ENCODE measurements around the gene SDHAF3. TPM values are rescaled to one million over a fixed set of nuclear protein-coding genes. Genes with fewer than 3 reads are reported as not detected.
A peak's percentile ranks its signal among the peaks of the same experiment; 100 is the strongest.

The SDHAF3 gene
- total RNA-seq, 4 donors from 2014 or later: 4.0 to 10.4 (median 8.1) TPM

DNA sequence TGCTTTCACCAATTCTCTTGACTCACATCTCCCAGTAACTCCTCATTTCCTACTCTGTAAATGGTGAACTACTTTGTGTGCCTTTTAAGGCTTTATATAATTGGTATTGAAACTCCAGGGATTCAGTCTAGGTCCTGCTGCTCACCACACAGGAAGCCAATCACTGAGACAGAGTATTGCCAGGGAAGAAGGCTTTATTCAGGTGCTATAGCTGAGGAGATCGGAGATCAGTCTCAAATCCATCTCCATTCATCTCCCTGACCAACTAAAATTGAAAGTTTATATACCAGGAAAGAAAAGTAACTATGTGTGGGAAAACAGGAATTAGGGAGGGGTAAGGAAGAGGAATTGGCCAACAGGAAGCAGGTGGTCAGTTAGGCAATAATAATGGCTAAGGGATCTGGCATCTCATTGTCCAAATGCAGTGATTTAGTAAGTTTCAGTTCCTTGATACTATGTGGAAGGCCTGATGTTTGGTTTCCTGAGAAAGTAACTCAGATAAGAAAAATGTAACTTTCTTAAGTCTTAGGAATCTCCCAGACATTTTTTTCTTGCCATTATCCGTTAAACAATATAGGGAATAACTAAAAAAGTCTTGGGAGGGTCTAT, 10.2 kb upstream of the SDHAF3 start:
- Histone ChIP-seq H3K4me3 (no peak overlapping the region), H3K36me3 (no peaks in the 10 kb centered on the region), H3K9me3 (no peaks in the 10 kb centered on the region), H3K4me1 (peaks cover 0 to 8% (median 5%) of the 10 kb centered on the region in 4 donors), H3K27ac (replicated peaks in 1 of 4) (no peak overlapping the region), H3K27me3 (peaks cover 0 to 9% (median 0%) of the 10 kb centered on the region in 4 donors)
- intact Hi-C loops (cut with DNase I): loop anchor here (10.0 kb wide), 1 partner anchor 728 kb away; no protein-coding TSS in a partner anchor
- 89% methylated on average over 2 of the region's 2 CpGs for WGBS
- DNase-seq (ENCODE audit: extremely low spot score): no peak
- TF ChIP-seq POLR2AphosphoS5 (IDR thresholded peaks at IDR 0.05) (no peak), POLR2A (IDR thresholded peaks at IDR 0.05; ENCODE audit: low read depth) (no peak), EP300 (IDR thresholded peaks at IDR 0.05) (no peak)
- TF ChIP-seq, protein P1, sequence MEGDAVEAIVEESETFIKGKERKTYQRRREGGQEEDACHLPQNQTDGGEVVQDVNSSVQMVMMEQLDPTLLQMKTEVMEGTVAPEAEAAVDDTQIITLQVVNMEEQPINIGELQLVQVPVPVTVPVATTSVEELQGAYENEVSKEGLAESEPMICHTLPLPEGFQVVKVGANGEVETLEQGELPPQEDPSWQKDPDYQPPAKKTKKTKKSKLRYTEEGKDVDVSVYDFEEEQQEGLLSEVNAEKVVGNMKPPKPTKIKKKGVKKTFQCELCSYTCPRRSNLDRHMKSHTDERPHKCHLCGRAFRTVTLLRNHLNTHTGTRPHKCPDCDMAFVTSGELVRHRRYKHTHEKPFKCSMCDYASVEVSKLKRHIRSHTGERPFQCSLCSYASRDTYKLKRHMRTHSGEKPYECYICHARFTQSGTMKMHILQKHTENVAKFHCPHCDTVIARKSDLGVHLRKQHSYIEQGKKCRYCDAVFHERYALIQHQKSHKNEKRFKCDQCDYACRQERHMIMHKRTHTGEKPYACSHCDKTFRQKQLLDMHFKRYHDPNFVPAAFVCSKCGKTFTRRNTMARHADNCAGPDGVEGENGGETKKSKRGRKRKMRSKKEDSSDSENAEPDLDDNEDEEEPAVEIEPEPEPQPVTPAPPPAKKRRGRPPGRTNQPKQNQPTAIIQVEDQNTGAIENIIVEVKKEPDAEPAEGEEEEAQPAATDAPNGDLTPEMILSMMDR (IDR thresholded peaks at IDR 0.05): no peak

DNA sequence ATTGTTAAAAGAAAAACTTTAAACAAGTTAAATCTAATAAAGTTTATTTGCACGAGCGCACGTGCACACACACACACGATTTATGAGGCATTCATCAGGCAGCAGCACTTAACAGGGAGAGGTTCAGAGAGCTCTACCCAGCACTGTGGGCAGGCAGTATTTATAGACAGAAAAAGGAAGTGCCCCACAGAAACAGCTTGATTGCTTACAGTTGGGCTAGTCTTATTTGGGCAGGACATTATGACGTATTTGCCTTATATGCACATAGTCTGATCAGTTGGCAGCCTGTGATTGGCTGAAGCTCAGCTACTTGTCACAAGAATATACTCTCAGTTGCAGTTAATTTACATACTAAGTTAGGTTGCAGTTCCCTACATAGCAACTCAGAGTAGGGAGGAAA, 1.2 kb upstream of the SDHAF3 start:
- Histone ChIP-seq H3K27ac (replicated peaks in 1 of 4) (no peak overlapping the region), H3K4me1 (peaks cover 16 to 24% (median 21%) of the 10 kb centered on the region in 4 donors), H3K4me3 (no peak overlapping the region), H3K36me3 (no peaks in the 10 kb centered on the region), H3K9me3 (no peaks in the 10 kb centered on the region), H3K27me3 (no peaks in the 10 kb centered on the region)
- intact Hi-C loops (cut with DNase I): no loop called here
- DNase-seq (ENCODE audit: extremely low spot score): no peak
- 88% methylated on average over 5 of the region's 5 CpGs for WGBS
- TF ChIP-seq POLR2A (IDR thresholded peaks at IDR 0.05; ENCODE audit: low read depth): no peak
- no peak for TF ChIP-seq EP300 (IDR thresholded peaks at IDR 0.05)
- TF ChIP-seq, protein P1 (IDR thresholded peaks at IDR 0.05): no peak
- no peak for TF ChIP-seq POLR2AphosphoS5 (IDR thresholded peaks at IDR 0.05)

DNA sequence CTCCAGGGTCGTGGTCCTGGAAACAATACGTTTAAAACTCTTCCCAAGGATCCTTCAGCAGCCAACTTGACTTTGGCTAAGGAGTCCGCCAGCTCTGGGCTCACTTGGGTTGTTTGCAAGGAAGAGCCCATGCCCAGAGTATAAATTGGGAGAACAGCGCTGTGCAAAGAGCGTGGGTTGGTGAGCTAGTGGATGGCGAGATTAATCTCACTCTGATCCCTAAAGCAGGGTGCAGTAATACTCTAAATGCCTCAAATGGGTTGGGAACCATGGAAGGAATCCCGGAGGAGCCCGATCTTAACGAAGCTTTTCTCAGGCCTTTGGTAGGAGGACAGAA, 495 bp upstream of the SDHAF3 start:
- no peaks in the 10 kb centered on the region for H3K27me3 ChIP-seq
- H3K4me3 ChIP-seq: peak overlapping the region; percentile 58 to 74 (median 68)
- WGBS: 69% methylated on average over 9 of the region's 9 CpGs
- TF ChIP-seq, protein P1 (IDR thresholded peaks at IDR 0.05): no peak
- TF ChIP-seq POLR2A (IDR thresholded peaks at IDR 0.05; ENCODE audit: low read depth): no peak
- TF ChIP-seq EP300 (IDR thresholded peaks at IDR 0.05): no peak
- TF ChIP-seq POLR2AphosphoS5 (IDR thresholded peaks at IDR 0.05): no peak
- peaks cover 16 to 24% (median 21%) of the 10 kb centered on the region in 4 donors for H3K4me1 ChIP-seq
- intact Hi-C loops (cut with DNase I): no loop called here
- H3K36me3 ChIP-seq: no peaks in the 10 kb centered on the region
- H3K27ac ChIP-seq (replicated peaks in 1 of 4): peak overlapping the region; percentile 70 to 79 (median 76)
- DNase-seq (ENCODE audit: extremely low spot score): no peak
- no peaks in the 10 kb centered on the region for H3K9me3 ChIP-seq

DNA sequence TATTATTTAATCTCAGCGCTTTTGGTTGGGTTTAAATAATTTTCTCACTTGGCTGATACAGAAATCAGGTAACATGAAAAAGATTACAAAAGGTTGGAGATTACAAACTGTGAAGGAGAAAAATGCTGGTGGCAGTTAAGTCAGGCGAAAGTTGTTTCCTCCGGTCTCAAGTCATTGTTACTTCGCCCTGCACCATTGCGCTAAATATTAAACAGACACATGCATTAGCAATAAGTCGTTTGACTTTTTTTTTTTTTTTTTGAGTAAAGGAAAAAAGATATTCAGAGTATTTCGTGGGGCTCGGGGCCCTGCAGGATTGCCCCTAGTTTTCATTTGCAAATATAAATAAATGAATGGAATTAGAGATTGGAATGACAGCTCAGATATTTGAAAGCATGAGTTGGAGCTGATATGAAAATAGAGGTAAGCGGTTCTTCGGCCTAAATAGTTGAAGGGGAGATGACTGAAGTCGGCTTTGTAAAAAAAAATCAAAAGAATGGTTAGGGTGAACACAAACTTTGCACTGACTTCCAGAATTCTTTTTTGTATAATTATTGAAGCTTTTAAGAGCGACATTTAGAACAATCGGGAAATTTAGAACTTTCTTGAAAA, 914 bp downstream of the SDHAF3 start:
- intact Hi-C loops (cut with DNase I): no loop called here
- TF ChIP-seq EP300 (IDR thresholded peaks at IDR 0.05): no peak
- TF ChIP-seq POLR2A (IDR thresholded peaks at IDR 0.05; ENCODE audit: low read depth): no peak
- TF ChIP-seq POLR2AphosphoS5 (IDR thresholded peaks at IDR 0.05): no peak
- TF ChIP-seq, protein P1 (IDR thresholded peaks at IDR 0.05): no peak
- Histone ChIP-seq H3K27ac (replicated peaks in 1 of 4) (peak overlapping the region in 3 of 4 donors; percentile 70 to 78 (median 75)), H3K27me3 (no peaks in the 10 kb centered on the region), H3K36me3 (no peaks in the 10 kb centered on the region), H3K4me1 (peaks cover 16 to 24% (median 21%) of the 10 kb centered on the region in 4 donors), H3K9me3 (no peaks in the 10 kb centered on the region), H3K4me3 (peak overlapping the region; percentile 58 to 74 (median 68))
- DNase-seq (ENCODE audit: extremely low spot score): no peak
- WGBS: 19% methylated on average over 13 of the region's 13 CpGs
